Measurements from ENCODE around the gene DEF6.

GRCh38 chr6:35283361-35283760 lies 14.3 kb upstream of the DEF6 start:
- TF ChIP-seq CTCF (IDR thresholded peaks at IDR 0.05) = no peak
- TF ChIP-seq POLR2AphosphoS5 (IDR thresholded peaks at IDR 0.05) = no peak
- no peak for TF ChIP-seq POLR2A (IDR thresholded peaks at IDR 0.05)
- no peak for TF ChIP-seq EP300 (IDR thresholded peaks at IDR 0.05)
